GM10266 (cell line): ENCODE data around the gene GALNT10.
A peak's percentile ranks its signal among the peaks of the same experiment; 100 is the strongest.

Source experiments
- DNase-seq: peaks from one replicate; pipeline ENCODE4 v3.0.0; 2012; ENCODE audit errors: extremely low spot score
- CTCF ChIP-seq: IDR thresholded peaks from 2 replicates; pipeline ENCODE4 v1.5.1; 2012; ENCODE audit warnings: mild to moderate bottlenecking, low read depth; ENCODE audit not compliant: control insufficient read depth, insufficient read depth; ENCODE audit errors: missing control alignments

GALNT10 gene

GRCh38 chr5:154412925-154413324, 222.4 kb downstream of the GALNT10 start:
- TF ChIP-seq CTCF, result no peak

GRCh38 chr5:154415114-154415513, 224.6 kb downstream of the GALNT10 start:
- no peak for TF ChIP-seq CTCF
- DNase-seq, result no peak

More at GRCh38 chr5:154412925-154413324, 222.4 kb downstream of the GALNT10 start:
- no peak for DNase-seq

- TF ChIP-seq CTCF, result no peak
- no peak for DNase-seq
Observed at GRCh38 chr5:154418344-154418820, 227.8 kb downstream of the GALNT10 start.

GRCh38 chr5:154419236-154419635, 228.7 kb downstream of the GALNT10 start:
- TF ChIP-seq CTCF, result no peak
- no peak for DNase-seq

GRCh38 chr5:154421868-154422267, 231.3 kb downstream of the GALNT10 start:
- DNase-seq, result no peak
- TF ChIP-seq CTCF, result peak; percentile 39

- DNase-seq, result no peak
- no peak for TF ChIP-seq CTCF
Observed at GRCh38 chr5:154422298-154422697, 231.8 kb downstream of the GALNT10 start.

- TF ChIP-seq CTCF, result no peak
- no peak for DNase-seq
Observed at GRCh38 chr5:154428208-154428607, 237.7 kb downstream of the GALNT10 start.
